CD4-positive, alpha-beta T cell treated with Interleukin-6 for 4 hours (primary cell): Measurements from ENCODE around the gene PGPEP1.
"Not testable (repeated sequence)": the region's sequence is repeated elsewhere in the genome, so short reads cannot be mapped to it uniquely, and the experiment has no call there.

Experiments used
- DNase-seq: peaks from one replicate; pipeline ENCODE4 v3.0.0-alpha.2; 2020; ENCODE audit warnings: mixed read lengths

The PGPEP1 gene

GRCh38 chr19:18308051-18308947 is 32.1 kb upstream of the PGPEP1 start:
- DNase-seq = no peak

DNA sequence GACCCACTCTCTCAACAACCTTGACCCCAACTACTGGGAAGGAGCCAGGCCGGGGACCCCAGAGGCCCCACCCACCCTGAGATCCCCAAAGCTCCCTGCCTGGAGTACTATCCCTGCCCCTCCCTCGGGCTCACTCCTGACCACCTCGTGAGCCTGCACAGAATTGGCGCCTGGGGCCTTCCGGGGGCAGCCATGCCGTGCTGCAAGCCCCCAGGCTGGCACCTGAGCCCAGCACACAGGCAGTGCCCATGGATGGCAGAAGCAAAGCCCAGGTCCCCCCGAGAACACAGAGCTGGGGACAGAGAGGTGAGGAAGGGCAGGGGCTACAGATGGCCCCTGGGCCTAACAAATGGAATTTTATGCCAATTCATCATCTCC is 31.5 kb upstream of the PGPEP1 start:
- DNase-seq = no peak

DNA sequence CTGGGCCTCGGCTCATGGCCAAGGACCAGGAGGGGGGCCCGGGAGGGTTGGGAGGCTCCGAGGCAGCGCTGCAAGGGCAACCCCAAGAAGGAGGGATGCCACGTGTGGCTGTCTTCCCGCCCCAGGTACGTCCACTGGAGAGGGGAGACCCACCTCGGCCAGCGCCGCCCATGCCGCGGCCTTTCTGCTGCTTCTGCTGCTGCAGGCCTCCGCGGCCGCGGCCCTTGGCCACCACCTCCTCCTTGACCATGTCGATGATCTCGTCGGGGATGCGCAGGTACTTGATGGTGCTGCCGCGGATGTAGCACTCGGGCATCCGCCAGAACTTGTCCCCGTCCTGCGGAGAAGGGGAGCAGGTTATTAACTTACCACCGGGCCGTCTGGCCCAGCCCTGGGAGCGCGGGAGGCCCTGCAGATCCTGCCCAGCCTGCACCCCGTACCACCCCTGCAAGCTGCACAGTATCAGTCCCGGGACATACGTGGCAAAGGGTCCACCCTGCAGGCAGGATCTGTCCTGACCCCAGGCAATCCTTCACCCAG is 30.8 kb upstream of the PGPEP1 start:
- DNase-seq = no peak

- no peak for DNase-seq
Measured at GRCh38 chr19:18310118-18310909, 30.1 kb upstream of the PGPEP1 start.

- no peak for DNase-seq
Measured at GRCh38 chr19:18310966-18311365, 29.4 kb upstream of the PGPEP1 start.

GRCh38 chr19:18311502-18312091 is 28.8 kb upstream of the PGPEP1 start:
- no peak for DNase-seq

DNA sequence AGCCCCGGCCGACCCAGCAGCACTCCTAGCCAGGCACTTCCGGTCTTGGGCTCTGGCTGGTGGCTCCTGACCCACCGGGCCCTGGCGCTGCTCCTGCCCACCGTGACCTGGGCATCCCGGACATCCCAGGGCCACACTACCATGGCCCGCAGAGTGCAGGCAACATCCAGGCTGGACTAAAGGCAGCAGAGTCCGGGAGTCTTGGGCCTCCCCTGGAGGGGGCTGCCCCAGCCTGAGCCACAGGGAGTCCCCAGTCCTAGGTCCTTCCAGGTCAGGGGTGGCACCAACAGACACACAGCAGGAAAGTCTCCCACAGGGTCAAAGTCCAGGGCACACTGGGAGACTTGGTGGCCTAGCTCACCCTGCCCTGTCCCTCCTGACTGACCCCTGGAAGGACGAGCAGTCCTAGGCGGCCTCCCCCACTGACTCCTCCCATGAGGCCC is 28.3 kb upstream of the PGPEP1 start:
- DNase-seq = no peak

DNA sequence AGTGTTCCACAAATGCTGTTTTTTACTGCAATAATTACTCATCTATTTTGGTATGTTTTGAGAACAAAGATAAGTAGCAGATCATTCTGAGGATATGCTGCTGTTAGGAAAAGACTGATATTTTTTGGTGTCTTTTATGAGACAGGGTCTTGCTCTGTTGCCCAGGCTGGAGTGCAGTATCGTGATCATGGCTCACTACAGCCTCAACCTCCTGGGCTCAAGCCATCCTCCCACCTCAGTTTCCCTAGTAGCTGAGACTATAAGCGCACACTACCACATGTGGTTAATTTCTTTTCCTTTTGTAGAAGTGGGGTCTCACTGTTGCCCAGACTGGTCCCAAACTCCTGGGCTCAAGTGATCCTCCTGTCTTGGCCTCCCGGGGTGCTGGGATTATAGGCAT is 27.0 kb upstream of the PGPEP1 start:
- no peak for DNase-seq

- DNase-seq = peak; percentile 70
Measured at GRCh38 chr19:18317961-18318800, 22.2 kb upstream of the PGPEP1 start.

DNA sequence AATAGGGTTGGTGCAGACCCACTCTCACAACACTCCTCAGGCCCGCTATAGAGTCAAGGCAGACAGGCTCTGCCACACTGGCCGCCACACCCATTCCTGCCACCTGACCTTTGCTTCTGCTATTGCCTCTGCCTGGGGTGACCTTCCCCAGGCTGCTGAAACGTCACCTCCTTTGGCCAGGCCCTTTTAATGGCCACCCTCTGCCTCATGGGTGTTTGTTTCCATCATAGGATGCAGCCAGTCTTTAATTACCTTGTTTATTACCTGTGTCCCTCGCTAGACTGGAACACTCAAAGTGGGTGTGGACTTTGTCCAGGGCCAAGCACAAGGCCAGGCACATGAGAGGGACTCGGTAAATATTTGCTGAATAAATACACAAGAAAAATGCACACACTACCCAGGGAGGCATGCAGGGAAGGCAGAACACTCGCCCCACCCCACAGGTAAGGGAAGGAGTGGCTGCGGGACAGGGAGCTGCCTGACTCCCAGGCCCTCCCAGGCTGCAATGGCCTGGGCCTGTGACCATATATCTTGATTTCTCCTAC is 20.7 kb upstream of the PGPEP1 start:
- no peak for DNase-seq

- no peak for DNase-seq
Measured at GRCh38 chr19:18320865-18321733, 19.3 kb upstream of the PGPEP1 start.

DNA sequence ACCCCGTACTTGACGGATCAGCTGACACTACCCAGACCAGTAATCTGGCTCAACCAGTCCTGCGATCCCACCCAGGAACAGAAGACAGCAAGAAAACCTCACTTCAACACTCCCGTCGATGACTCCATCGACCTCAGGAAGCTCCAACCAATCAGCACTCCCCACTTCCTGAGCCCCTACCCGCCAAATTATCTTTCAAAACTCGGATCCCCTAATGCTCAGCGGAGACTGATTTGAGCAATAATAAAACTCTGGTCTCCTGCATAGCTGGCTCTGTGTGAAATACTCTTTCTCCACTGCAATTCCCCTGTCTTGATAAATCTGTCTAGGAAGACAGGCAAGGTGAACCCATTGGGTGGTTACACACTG is 18.7 kb upstream of the PGPEP1 start:
- peak; percentile 40 for DNase-seq

- peak; percentile 39 for DNase-seq
Measured at GRCh38 chr19:18322318-18322758, 18.1 kb upstream of the PGPEP1 start.

GRCh38 chr19:18322759-18323460 is 17.5 kb upstream of the PGPEP1 start, which contains the start of gene LSM4:
LSM4 (minus strand) TSS chr19:18323076; CDS start chr19:18323020, 56 bp downstream.
- peak; percentile 100 for DNase-seq

DNA sequence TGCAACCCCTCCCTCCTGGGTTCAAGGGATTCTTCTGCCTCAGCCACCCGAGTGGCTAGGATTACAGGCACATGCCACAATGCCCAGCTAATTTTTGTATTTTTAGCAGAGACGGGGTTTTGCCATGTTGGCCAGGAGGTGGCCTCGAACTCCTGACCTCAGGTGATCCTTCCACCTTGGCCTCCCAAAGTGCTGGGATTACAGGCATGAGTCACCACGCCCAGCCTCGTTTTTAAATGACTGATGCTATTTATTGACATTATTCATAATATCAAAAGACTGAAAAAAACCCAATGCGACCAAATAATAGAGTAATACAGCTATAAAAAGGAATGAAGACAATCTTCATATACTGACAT is 16.0 kb upstream of the PGPEP1 start:
- DNase-seq = not testable (repeated sequence)

DNA sequence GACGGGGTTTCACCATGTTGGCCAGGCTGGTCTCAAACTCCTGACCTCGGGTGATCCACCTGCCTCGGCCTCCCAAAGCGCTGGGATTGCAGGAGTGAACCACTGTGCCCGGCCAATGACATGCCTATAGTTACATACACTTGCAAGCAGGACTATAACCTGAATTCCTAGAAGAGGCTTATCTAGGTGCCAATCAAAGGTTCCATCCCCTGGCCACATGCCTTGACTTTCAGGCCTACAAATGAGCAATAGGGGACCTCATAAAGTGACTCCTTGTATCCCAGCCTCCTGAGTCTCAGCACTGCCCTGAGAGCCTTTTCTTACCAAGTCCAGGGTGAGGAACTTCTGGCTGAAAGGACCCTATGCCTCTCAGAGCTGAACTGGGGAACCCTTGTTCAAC is 13.6 kb upstream of the PGPEP1 start:
- DNase-seq = no peak

DNA sequence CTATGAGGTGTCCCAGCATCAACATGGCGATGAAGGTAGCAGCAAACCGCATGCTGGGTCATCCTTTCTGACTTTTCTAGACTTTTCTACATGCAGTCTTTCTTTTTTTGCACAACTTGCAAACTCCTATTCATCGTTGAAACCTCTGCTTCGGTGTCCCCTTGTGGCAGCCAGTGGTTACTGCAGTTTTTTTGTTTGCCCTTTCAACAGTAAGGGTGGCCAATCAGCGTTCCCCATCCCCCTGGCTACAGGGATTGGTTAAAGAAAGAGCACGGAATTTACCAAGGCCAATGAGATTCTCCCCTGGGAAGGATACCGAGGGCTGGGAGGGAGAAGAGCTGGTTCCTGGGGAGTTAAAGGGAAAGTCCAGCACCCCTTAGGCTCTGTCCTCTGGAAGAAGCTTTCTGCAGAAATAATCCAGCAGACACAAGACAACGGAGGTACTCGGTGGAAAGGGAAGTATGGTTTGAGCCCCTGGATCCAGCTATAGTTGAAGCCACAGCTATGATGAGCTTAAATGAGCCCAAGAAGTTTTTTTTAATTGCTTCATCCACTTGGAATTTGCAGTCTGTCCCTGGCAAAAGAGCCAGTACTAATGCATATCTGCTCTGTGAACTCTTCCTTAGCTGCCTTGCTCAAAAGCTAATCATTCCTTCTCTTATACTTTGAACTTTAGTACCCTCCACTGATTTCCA is 11.9 kb upstream of the PGPEP1 start:
- peak; percentile 90 for DNase-seq

DNA sequence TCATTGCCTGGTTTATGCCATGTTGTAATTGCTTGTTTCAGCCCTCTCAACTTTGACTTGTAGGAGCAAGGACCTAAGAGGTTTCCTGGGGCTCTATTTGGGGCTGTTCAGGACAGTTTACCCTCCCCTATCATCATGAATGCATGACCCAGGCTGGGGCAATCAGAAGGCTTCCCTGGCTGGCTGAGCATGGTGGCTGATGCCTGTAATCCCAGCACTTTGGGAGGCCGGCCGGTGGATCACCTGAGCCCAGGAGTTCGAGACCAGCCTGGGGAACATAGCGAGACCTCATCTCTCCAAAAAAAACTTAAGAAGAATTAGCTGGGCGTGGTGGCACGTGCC is 11.4 kb upstream of the PGPEP1 start:
- no peak for DNase-seq

- DNase-seq = no peak
Measured at GRCh38 chr19:18330868-18331267, 9.5 kb upstream of the PGPEP1 start.
